BJ (cell line): Measurements from ENCODE around the gene PEBP1. TPM values are rescaled to one million over a fixed set of nuclear protein-coding genes. Genes with fewer than 3 reads are reported as not detected.

Experiments used
- CTCF ChIA-PET: fragments of 350-600 bp; formaldehyde crosslinking; extraction: SDS; loops from one replicate; lab custom pipeline; 2021; ENCODE audit warnings: antibody characterized with exemption, inconsistent platforms; lab: Yijun Ruan, JAX
- POLR2A ChIA-PET: fragments of 300-600 bp; sonication (Branson Sonifier 250); formaldehyde crosslinking; extraction: SDS; loops from one replicate; lab custom pipeline; 2021; ENCODE audit warnings: antibody characterized with exemption; lab: Charles Lee
- DNase-seq: peaks from one replicate; pipeline ENCODE4 v3.0.0-alpha.2; 2011; ENCODE audit warnings: low read depth
- H3K27me3 ChIP-seq: 2 replicates; pipeline ENCODE4 v1.6.0; 2011; ENCODE audit warnings: low read length; ENCODE audit not compliant: control insufficient read depth, insufficient read depth
- H3K36me3 ChIP-seq: 2 replicates; pipeline ENCODE4 v1.5.1; 2011; ENCODE audit warnings: low read length; ENCODE audit not compliant: control insufficient read depth, insufficient read depth
- H3K4me3 ChIP-seq: 2 replicates; pipeline ENCODE4 v1.5.1; 2011; ENCODE audit warnings: low read depth, mild to moderate bottlenecking, control low read depth, low read length
- CTCF ChIP-seq: IDR thresholded peaks from 2 replicates; pipeline ENCODE4 v1.5.1; 2011; ENCODE audit warnings: low read depth, mild to moderate bottlenecking, control low read depth, inconsistent platforms, low read length, moderate library complexity; ENCODE audit not compliant: insufficient read depth
- polyA plus RNA-seq: library from polyadenylated mRNA; depleted of rRNA; stranded (reverse); fragments of >200 nt; gene quantifications from 2 replicates; pipeline ENCODE4 v1.2.3, GENCODE V29; 2011

The PEBP1 gene
- polyA plus RNA-seq, 1 experiment: 201 TPM

- no peak for DNase-seq
- CTCF ChIA-PET: no interaction called here
Measured at GRCh38 chr12:118145798-118146156, 9.9 kb downstream of the PEBP1 start.

GRCh38 chr12:118148287-118148686, 12.4 kb downstream of the PEBP1 start:
- Histone ChIP-seq H3K27me3 (no peaks in the 10 kb centered on the region), H3K4me3 (no peak overlapping the region), H3K36me3 (peaks cover 5% of the 10 kb centered on the region; the same call in 1 of the 2 replicates)
- ChIA-PET CTCF (interaction anchor here (0.8 to 1.5 kb wide), 2 partner anchors 12 to 14 kb away, joined by 3 read pairs; no protein-coding TSS in a partner anchor), POLR2A (no interaction called here)
- no peak for TF ChIP-seq CTCF
- DNase-seq: no peak

More at GRCh38 chr12:118145798-118146156, 9.9 kb downstream of the PEBP1 start:
- no peak for TF ChIP-seq CTCF
- POLR2A ChIA-PET: no interaction called here
- no peaks in the 10 kb centered on the region for H3K27me3 ChIP-seq
- H3K4me3 ChIP-seq: no peak overlapping the region
- H3K36me3 ChIP-seq: peaks cover 8% of the 10 kb centered on the region; the same call in 1 of the 2 replicates

- DNase-seq: no peak
- ChIA-PET POLR2A (no interaction called here), CTCF (interaction anchor here (1.5 kb wide), 1 partner anchor 227 kb away, joined by 4 read pairs; no protein-coding TSS in a partner anchor)
- no peak overlapping the region for H3K4me3 ChIP-seq
- peaks cover 4% of the 10 kb centered on the region; the same call in 1 of the 2 replicates for H3K36me3 ChIP-seq
- H3K27me3 ChIP-seq: no peaks in the 10 kb centered on the region
- no peak for TF ChIP-seq CTCF
Measured at GRCh38 chr12:118150625-118151024, 14.7 kb downstream of the PEBP1 start.

- H3K36me3 ChIP-seq: peaks cover 2% of the 10 kb centered on the region; the same call in 1 of the 2 replicates
- CTCF ChIA-PET: interaction anchor here (1.5 kb wide), 1 partner anchor 226 kb away, joined by 4 read pairs; no protein-coding TSS in a partner anchor
- no peaks in the 10 kb centered on the region for H3K27me3 ChIP-seq
- H3K4me3 ChIP-seq: no peak overlapping the region
- no peak for DNase-seq
- POLR2A ChIA-PET: no interaction called here
- no peak for TF ChIP-seq CTCF
Measured at GRCh38 chr12:118151755-118152154, 15.8 kb downstream of the PEBP1 start.

- no peak overlapping the region for H3K4me3 ChIP-seq
- no peaks in the 10 kb centered on the region for H3K27me3 ChIP-seq
- peaks cover 6% of the 10 kb centered on the region for H3K36me3 ChIP-seq
- no peak for DNase-seq
- ChIA-PET CTCF (interaction anchor here (0.6 to 1.5 kb wide), 4 partner anchors 13 to 1498 kb away, joined by 3 to 5 read pairs (median 4); no protein-coding TSS in a partner anchor), POLR2A (no interaction called here)
- no peak for TF ChIP-seq CTCF
Measured at GRCh38 chr12:118160536-118160935, 24.6 kb downstream of the PEBP1 start.
